ENCODE data around the gene DGLUCY. TPM values are rescaled to one million over a fixed set of nuclear protein-coding genes. Genes with fewer than 3 reads are reported as not detected.

DGLUCY gene
- total and polyA plus RNA-seq, 2 of the 8 experiments (the other 6 are each of a cell fraction or from before 2014, with no cell fraction given) = 24.9 to 31.8 TPM

GRCh38 chr14:91108941-91109611 lies 4.8 kb upstream of the DGLUCY start:
- Histone ChIP-seq H3K14ac (ENCODE audit: insufficient read length) (no peak overlapping the region), H3K9me3 (ENCODE audit: insufficient read depth in 2 of 2, low read depth in 1 of 2, low read length in 1 of 2) (no peaks in the 10 kb centered on the region), H3K56ac (replicated peaks; ENCODE audit: insufficient read length, low read depth, low read length) (no peak overlapping the region), H3K23me2 (ENCODE audit: low read depth, low read length) (peaks cover 2% of the 10 kb centered on the region; the same call in 1 of the 2 replicates), H3K4me1 (replicated peaks in 1 of 4; ENCODE audit: control insufficient read depth in 3 of 4, insufficient read depth in 4 of 4, low read length in 3 of 4) (peaks cover 3 to 16% (median 5%) of the 10 kb centered on the region in 4 experiments; a peak in 6 of 7 replicates), H3K27ac (ENCODE audit: low read depth, low read length) (no peak overlapping the region), H3K79me1 (ENCODE audit: low read depth, low read length) (no peaks in the 10 kb centered on the region), H2BK20ac (ENCODE audit: low read length) (no peak overlapping the region), H2BK5ac (ENCODE audit: low read depth, low read length) (peak overlapping the region; percentile 71; the same call in 1 of the 2 replicates), H2BK120ac (replicated peaks; ENCODE audit: low read depth, low read length) (no peak overlapping the region), H3K4ac (replicated peaks; ENCODE audit: insufficient read length, low read depth, low read length) (no peak overlapping the region), H3K79me2 (ENCODE audit: control insufficient read depth in 1 of 2, insufficient read depth in 2 of 2, low read length in 2 of 2) (no peaks in the 10 kb centered on the region), H2AK5ac (ENCODE audit: low read depth, low read length) (no peak overlapping the region), H3K23ac (ENCODE audit: insufficient read length) (no peak overlapping the region), H3K9ac (replicated peaks in 1 of 4; ENCODE audit: extremely low read depth in 1 of 4, low read depth in 3 of 4, low read length in 3 of 4) (no peak overlapping the region), H4K5ac (ENCODE audit: insufficient read length, low read depth, low read length) (no peak overlapping the region), H3K36me3 (ENCODE audit: control insufficient read depth in 2 of 4, insufficient read depth in 4 of 4, low read length in 3 of 4) (no peaks in the 10 kb centered on the region), H2BK12ac (ENCODE audit: low read depth, low read length) (no peak overlapping the region), H3K27me3 (replicated peaks in 1 of 4; ENCODE audit: control insufficient read depth in 3 of 4, extremely low read depth in 1 of 4, insufficient read depth in 3 of 4, low read length in 3 of 4) (no peaks in the 10 kb centered on the region), H4K20me1 (replicated peaks in 1 of 2; ENCODE audit: control insufficient read depth in 1 of 2, insufficient read depth in 2 of 2, low read length in 2 of 2) (no peaks in the 10 kb centered on the region), H4K91ac (replicated peaks; ENCODE audit: insufficient read length, low read length) (peak overlapping the region; percentile 3), H2AFZ (ENCODE audit: low read length) (no peak overlapping the region), H3K18ac (ENCODE audit: extremely low read depth, low read length) (no peak overlapping the region), H2BK15ac (ENCODE audit: low read length) (no peak overlapping the region), H4K8ac (ENCODE audit: extremely low read depth, insufficient read depth, low read length) (no peak overlapping the region), H3K4me3 (ENCODE audit: extremely low read depth in 1 of 4, insufficient read depth in 2 of 4, low read depth in 3 of 4, low read length in 4 of 4) (no peak overlapping the region), H3K4me2 (ENCODE audit: insufficient read depth in 1 of 2, low read depth in 2 of 2, low read length in 2 of 2) (no peak overlapping the region)
- 93% methylated on average over 7 of the region's 7 CpGs; no CpG with 5 or more reads in 1 of the 2 experiments for WGBS, 2 experiments (ENCODE audit: extremely low coverage in 1 of 2, insufficient coverage in 1 of 2, insufficient read length in 1 of 2, insufficient replicate concordance in 2 of 2, low coverage in 1 of 2, low lambda C conversion rate in 2 of 2, missing lambda C conversion rate in 1 of 2)
- no peak for FAIRE-seq
- no peak for DNase-seq (ENCODE audit: low read depth in 1 of 2, low spot score in 2 of 2)
- ChIA-PET CTCF (ENCODE audit: partially characterized antibody) (no interaction called here), POLR2A (ENCODE audit: partially characterized antibody) (no interaction called here)
- no peak for TF ChIP-seq GABPA (IDR thresholded peaks at IDR 0.05; ENCODE audit: borderline replicate concordance, insufficient read depth, low read length)
- TF ChIP-seq SP2 (IDR thresholded peaks at IDR 0.05; ENCODE audit: low read length) = no peak
- no peak for TF ChIP-seq HDAC6 (IDR thresholded peaks at IDR 0.05; ENCODE audit: low read depth, low read length)
- no peak for TF ChIP-seq CREB1 (IDR thresholded peaks at IDR 0.05)
- no peak for TF ChIP-seq KDM4A (IDR thresholded peaks at IDR 0.05; ENCODE audit: low read depth, low read length, severe bottlenecking)
- TF ChIP-seq HDAC2 (IDR thresholded peaks at IDR 0.05; ENCODE audit: borderline replicate concordance in 1 of 2, low read depth in 2 of 2, low read length in 2 of 2) = no peak
- TF ChIP-seq SUZ12 (IDR thresholded peaks at IDR 0.05; ENCODE audit: low read length) = no peak
- TF ChIP-seq TBP (IDR thresholded peaks at IDR 0.05; ENCODE audit: low read depth, low read length) = no peak
- TF ChIP-seq NANOG (IDR thresholded peaks at IDR 0.05; ENCODE audit: insufficient read depth, low read depth, low read length, poor library complexity, severe bottlenecking) = no peak
- no peak for TF ChIP-seq SIX5 (IDR thresholded peaks at IDR 0.05; ENCODE audit: low read depth, low read length)
- TF ChIP-seq RNF2 (IDR thresholded peaks at IDR 0.05; ENCODE audit: borderline replicate concordance, low read depth, low read length, missing control alignments, poor library complexity, severe bottlenecking) = no peak
- no peak for TF ChIP-seq YY1 (IDR thresholded peaks at IDR 0.05; ENCODE audit: low read depth, low read length)
- no peak for TF ChIP-seq JUND (IDR thresholded peaks at IDR 0.05; ENCODE audit: low read length)
